MM.1S (cell line): ENCODE results near the gene MAN1C1.

Source experiments
- DNase-seq: peaks from one replicate; pipeline ENCODE4 v3.0.0-alpha.2; 2015
- H2AFZ ChIP-seq: fragments of 300-600 bp; sonication (generic); 2 replicates; pipeline ENCODE4 v1.6.0; 2016; ENCODE audit warnings: antibody characterized with exemption, low read length
- H3F3A ChIP-seq: fragments of 300-600 bp; sonication (generic); 2 replicates; pipeline ENCODE4 v1.6.1; 2016; ENCODE audit warnings: mild to moderate bottlenecking, antibody characterized with exemption, low read length, moderate library complexity, mixed read lengths; ENCODE audit not compliant: insufficient read depth
- H3K27ac ChIP-seq: fragments of 300-600 bp; sonication (generic); 2 replicates; pipeline ENCODE4 v1.5.1; 2016; ENCODE audit warnings: mild to moderate bottlenecking, low read length
- H3K27me3 ChIP-seq: fragments of 300-600 bp; sonication (generic); replicated peaks from 2 replicates; pipeline ENCODE4 v1.6.0; 2016; ENCODE audit warnings: low read length; ENCODE audit not compliant: insufficient read depth
- H3K36me3 ChIP-seq: fragments of 300-600 bp; sonication (generic); replicated peaks from 2 replicates; pipeline ENCODE4 v1.6.1; 2016; ENCODE audit warnings: mild to moderate bottlenecking, low read length, mixed read lengths; ENCODE audit not compliant: insufficient read depth
- H3K4me1 ChIP-seq: fragments of 300-600 bp; sonication (generic); 2 replicates; pipeline ENCODE4 v1.6.1; 2016; ENCODE audit warnings: low read length, mixed read lengths
- H3K4me2 ChIP-seq: fragments of 300-600 bp; sonication (generic); 2 replicates; pipeline ENCODE4 v1.6.0; 2016; ENCODE audit warnings: low read depth, low read length
- H3K4me3 ChIP-seq: fragments of 300-600 bp; sonication (generic); 2 replicates; pipeline ENCODE4 v1.5.1; 2016; ENCODE audit warnings: low read length, mixed read lengths
- H3K79me2 ChIP-seq: fragments of 300-600 bp; sonication (generic); 2 replicates; pipeline ENCODE4 v1.6.1; 2016; ENCODE audit warnings: mixed run types, low read length, mixed read lengths
- H3K9ac ChIP-seq: fragments of 300-600 bp; sonication (generic); 2 replicates; pipeline ENCODE4 v1.6.1; 2016; ENCODE audit warnings: low read length, mixed read lengths
- H3K9me2 ChIP-seq: fragments of 300-600 bp; sonication (generic); replicated peaks from 2 replicates; pipeline ENCODE4 v1.6.1; 2016; ENCODE audit warnings: mild to moderate bottlenecking, low read length, mixed read lengths; ENCODE audit not compliant: insufficient read depth
- H3K9me3 ChIP-seq: fragments of 300-600 bp; sonication (generic); replicated peaks from 2 replicates; pipeline ENCODE4 v1.6.1; 2016; ENCODE audit warnings: mild to moderate bottlenecking, low read length, mixed read lengths; ENCODE audit not compliant: insufficient read depth
- H4K20me1 ChIP-seq: fragments of 300-600 bp; sonication (generic); 2 replicates; pipeline ENCODE4 v1.6.1; 2016; ENCODE audit warnings: mild to moderate bottlenecking, low read length, moderate library complexity, mixed read lengths; ENCODE audit not compliant: insufficient read depth
- EZH2 ChIP-seq: fragments of 300-600 bp; sonication (generic); optimal IDR thresholded peaks from 2 replicates; pipeline ENCODE3; 2017; ENCODE audit warnings: low read depth, mild to moderate bottlenecking, antibody characterized with exemption, low read length, mixed read lengths
- EZH2phosphoT487 ChIP-seq: fragments of 300-600 bp; sonication (generic); IDR thresholded peaks from 2 replicates; pipeline ENCODE4 v1.6.1; 2018; ENCODE audit warnings: antibody characterized with exemption, low read length
- TF ChIP-seq, protein P1 (sequence below): fragments of 300-600 bp; sonication (generic); IDR thresholded peaks from 2 replicates; pipeline ENCODE4 v1.5.1; 2016; ENCODE audit warnings: antibody characterized with exemption, low read length, mixed read lengths

Gene MAN1C1

DNA sequence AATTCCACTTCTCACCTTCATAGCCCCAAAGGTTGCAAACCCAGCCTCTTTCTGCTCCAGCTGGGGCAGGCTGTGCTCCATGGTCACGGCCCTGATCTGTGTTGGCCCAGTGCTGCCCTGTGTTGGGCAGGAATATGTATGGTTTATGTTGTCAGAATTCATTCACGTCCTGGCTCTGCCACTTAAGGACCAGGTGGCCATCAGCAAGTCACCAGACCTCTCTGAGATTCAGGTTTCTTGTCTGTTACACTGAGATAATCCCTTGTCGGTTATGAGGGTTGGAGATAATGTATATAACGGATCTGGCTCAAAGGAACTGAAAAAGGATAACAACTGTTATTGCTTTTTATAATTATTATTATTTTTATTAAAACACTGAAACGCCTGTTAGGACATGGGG, 144.3 kb downstream of the MAN1C1 start:
- TF ChIP-seq EZH2 (no peak), EZH2phosphoT487 (no peak)
- TF ChIP-seq, protein P1, sequence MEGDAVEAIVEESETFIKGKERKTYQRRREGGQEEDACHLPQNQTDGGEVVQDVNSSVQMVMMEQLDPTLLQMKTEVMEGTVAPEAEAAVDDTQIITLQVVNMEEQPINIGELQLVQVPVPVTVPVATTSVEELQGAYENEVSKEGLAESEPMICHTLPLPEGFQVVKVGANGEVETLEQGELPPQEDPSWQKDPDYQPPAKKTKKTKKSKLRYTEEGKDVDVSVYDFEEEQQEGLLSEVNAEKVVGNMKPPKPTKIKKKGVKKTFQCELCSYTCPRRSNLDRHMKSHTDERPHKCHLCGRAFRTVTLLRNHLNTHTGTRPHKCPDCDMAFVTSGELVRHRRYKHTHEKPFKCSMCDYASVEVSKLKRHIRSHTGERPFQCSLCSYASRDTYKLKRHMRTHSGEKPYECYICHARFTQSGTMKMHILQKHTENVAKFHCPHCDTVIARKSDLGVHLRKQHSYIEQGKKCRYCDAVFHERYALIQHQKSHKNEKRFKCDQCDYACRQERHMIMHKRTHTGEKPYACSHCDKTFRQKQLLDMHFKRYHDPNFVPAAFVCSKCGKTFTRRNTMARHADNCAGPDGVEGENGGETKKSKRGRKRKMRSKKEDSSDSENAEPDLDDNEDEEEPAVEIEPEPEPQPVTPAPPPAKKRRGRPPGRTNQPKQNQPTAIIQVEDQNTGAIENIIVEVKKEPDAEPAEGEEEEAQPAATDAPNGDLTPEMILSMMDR, result no peak
- H3K27ac ChIP-seq, result no peak overlapping the region
- no peak overlapping the region for H3K4me2 ChIP-seq

DNA sequence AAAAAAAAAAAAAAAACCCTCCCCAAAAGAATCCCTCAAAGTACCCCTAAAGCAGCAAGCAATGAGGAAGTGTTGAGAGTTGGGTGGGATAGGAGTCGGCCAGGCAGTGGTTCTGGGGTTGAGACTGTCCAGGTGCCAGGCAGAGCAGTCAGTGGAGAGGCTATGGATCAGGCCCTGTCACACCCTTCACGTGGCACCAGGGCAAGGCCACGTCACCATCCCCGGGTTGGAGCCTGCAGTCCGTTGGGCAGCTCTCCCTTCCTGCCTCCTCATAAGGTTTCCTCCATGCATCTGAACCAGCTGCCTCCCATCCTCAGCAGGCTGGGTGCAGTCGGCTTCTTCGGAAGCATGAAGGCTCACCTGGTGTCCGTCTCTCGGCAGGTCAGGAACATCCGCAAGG, 146.9 kb downstream of the MAN1C1 start:
- H2AFZ ChIP-seq, result no peak overlapping the region
- no peaks in the 10 kb centered on the region for H3K27me3 ChIP-seq
- no peak for TF ChIP-seq EZH2phosphoT487
- no peak for TF ChIP-seq EZH2
- TF ChIP-seq, protein P1, result no peak
- H3F3A ChIP-seq, result no peaks in the 10 kb centered on the region
- no peaks in the 10 kb centered on the region for H3K9me2 ChIP-seq
- no peak overlapping the region for H3K4me2 ChIP-seq
- H4K20me1 ChIP-seq, result no peaks in the 10 kb centered on the region
- H3K36me3 ChIP-seq, result no peaks in the 10 kb centered on the region
- no peaks in the 10 kb centered on the region for H3K4me1 ChIP-seq
- H3K79me2 ChIP-seq, result no peaks in the 10 kb centered on the region
- no peak overlapping the region for H3K9ac ChIP-seq
- no peak overlapping the region for H3K27ac ChIP-seq
- DNase-seq, result no peak
- no peaks in the 10 kb centered on the region for H3K9me3 ChIP-seq
- no peak overlapping the region for H3K4me3 ChIP-seq

More for the DNA sequence above, 144.3 kb downstream of the MAN1C1 start:
- no peak overlapping the region for H3K4me3 ChIP-seq
- DNase-seq, result no peak
- H3K79me2 ChIP-seq, result no peaks in the 10 kb centered on the region
- no peak overlapping the region for H2AFZ ChIP-seq
- H3F3A ChIP-seq, result no peaks in the 10 kb centered on the region
- no peaks in the 10 kb centered on the region for H3K4me1 ChIP-seq
- H3K9ac ChIP-seq, result no peak overlapping the region
- no peaks in the 10 kb centered on the region for H3K9me2 ChIP-seq
- no peaks in the 10 kb centered on the region for H3K27me3 ChIP-seq
- H4K20me1 ChIP-seq, result no peaks in the 10 kb centered on the region
- no peaks in the 10 kb centered on the region for H3K36me3 ChIP-seq
- no peaks in the 10 kb centered on the region for H3K9me3 ChIP-seq

- Histone ChIP-seq H2AFZ (no peak overlapping the region), H3K27me3 (no peaks in the 10 kb centered on the region), H3K4me3 (no peak overlapping the region), H3K9ac (no peak overlapping the region), H3K9me3 (no peaks in the 10 kb centered on the region), H3K36me3 (no peaks in the 10 kb centered on the region), H3K27ac (no peak overlapping the region), H3K4me2 (no peak overlapping the region), H3K79me2 (no peaks in the 10 kb centered on the region), H3F3A (no peaks in the 10 kb centered on the region), H4K20me1 (no peaks in the 10 kb centered on the region), H3K4me1 (no peaks in the 10 kb centered on the region), H3K9me2 (no peaks in the 10 kb centered on the region)
- TF ChIP-seq EZH2, result no peak
- TF ChIP-seq, protein P1, result no peak
- no peak for TF ChIP-seq EZH2phosphoT487
- DNase-seq, result no peak
Measured at GRCh38 chr1:25765136-25765922, 148.7 kb downstream of the MAN1C1 start.
